Upper lobe of right lung (tissue), 1 donor: ENCODE results near the gene HEATR5B. TPM values are rescaled to one million over a fixed set of nuclear protein-coding genes. Genes with fewer than 3 reads are reported as not detected.

ENCODE experiments used
- ATAC-seq: fragments of 200-7000 bp; cut with Tn5 transposase; one replicate; pipeline ENCODE4 v1.9.1; 2020; ENCODE audit warnings: mild to moderate bottlenecking, moderate library complexity
- DNase-seq: peaks from one replicate; pipeline ENCODE4 v3.0.0-alpha.2; 2020
- H3K27ac ChIP-seq: fragments of 200-600 bp; one replicate; pipeline ENCODE4 v1.8.0; 2022
- H3K27me3 ChIP-seq: fragments of 200-600 bp; one replicate; pipeline ENCODE4 v1.8.0; 2022; ENCODE audit warnings: mild to moderate bottlenecking
- H3K36me3 ChIP-seq: fragments of 200-600 bp; one replicate; pipeline ENCODE4 v1.8.0; 2022
- H3K4me1 ChIP-seq: fragments of 200-600 bp; one replicate; pipeline ENCODE4 v1.8.0; 2022
- H3K4me3 ChIP-seq: fragments of 200-600 bp; one replicate; pipeline ENCODE4 v1.8.0; 2022; ENCODE audit warnings: mild to moderate bottlenecking
- H3K9me3 ChIP-seq: fragments of 200-600 bp; one replicate; pipeline ENCODE4 v1.8.0; 2022
- intact Hi-C: fragments of 100-400 bp; cut with DNase I; formaldehyde crosslinking; loops from one replicate; pipeline ENCODE4 v1.11.0; 2022
- total RNA-seq: library from RNA; stranded (reverse); fragmentation: NEBNext Ultra II Directional; extraction: Animal tissue kit (Norgen Biotek cat#: 25700); gene quantifications from one replicate; pipeline ENCODE4 v1.2.1, GENCODE V29; 2021
- TF ChIP-seq, protein P1 (sequence below): fragments of 200-600 bp; IDR thresholded peaks from one replicate; pipeline ENCODE4 v1.8.0; 2022; ENCODE audit warnings: antibody characterized with exemption
- donor health status: DM: no; HTN: yes; CAD: no; lungs with severe emphysema.

Gene HEATR5B
- total RNA-seq, 1 donor from 2014 or later = 23.1 TPM

DNA sequence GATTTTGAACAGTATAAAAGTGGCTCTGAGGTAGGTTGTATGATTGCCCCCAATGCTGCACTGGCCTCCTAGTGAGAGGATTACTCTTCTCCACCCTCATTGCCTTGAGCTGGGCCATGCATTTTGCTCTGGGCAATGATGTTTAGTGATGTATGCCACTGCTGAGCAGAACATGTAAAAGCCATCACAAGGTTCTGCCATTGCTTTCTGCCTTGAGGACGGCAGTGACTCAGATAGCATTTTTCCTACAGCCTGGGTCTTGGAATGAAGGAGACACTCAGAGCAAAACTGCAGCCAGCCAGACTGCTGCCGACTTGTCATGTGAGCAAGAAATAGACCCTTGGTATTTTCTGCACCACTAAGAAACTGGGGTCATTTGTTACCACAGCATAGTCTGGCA lies 27.8 kb upstream of the HEATR5B start:
- H3K4me1 ChIP-seq = no peaks in the 10 kb centered on the region
- H3K36me3 ChIP-seq = peaks cover 87% of the 10 kb centered on the region
- no peaks in the 10 kb centered on the region for H3K9me3 ChIP-seq
- no peak overlapping the region for H3K4me3 ChIP-seq
- intact Hi-C loops = no loop called here
- ATAC-seq = no peak
- H3K27ac ChIP-seq = no peak overlapping the region
- TF ChIP-seq, protein P1, sequence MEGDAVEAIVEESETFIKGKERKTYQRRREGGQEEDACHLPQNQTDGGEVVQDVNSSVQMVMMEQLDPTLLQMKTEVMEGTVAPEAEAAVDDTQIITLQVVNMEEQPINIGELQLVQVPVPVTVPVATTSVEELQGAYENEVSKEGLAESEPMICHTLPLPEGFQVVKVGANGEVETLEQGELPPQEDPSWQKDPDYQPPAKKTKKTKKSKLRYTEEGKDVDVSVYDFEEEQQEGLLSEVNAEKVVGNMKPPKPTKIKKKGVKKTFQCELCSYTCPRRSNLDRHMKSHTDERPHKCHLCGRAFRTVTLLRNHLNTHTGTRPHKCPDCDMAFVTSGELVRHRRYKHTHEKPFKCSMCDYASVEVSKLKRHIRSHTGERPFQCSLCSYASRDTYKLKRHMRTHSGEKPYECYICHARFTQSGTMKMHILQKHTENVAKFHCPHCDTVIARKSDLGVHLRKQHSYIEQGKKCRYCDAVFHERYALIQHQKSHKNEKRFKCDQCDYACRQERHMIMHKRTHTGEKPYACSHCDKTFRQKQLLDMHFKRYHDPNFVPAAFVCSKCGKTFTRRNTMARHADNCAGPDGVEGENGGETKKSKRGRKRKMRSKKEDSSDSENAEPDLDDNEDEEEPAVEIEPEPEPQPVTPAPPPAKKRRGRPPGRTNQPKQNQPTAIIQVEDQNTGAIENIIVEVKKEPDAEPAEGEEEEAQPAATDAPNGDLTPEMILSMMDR = no peak
- H3K27me3 ChIP-seq = no peaks in the 10 kb centered on the region
- DNase-seq = no peak

- intact Hi-C loops = no loop called here
- peaks cover 87% of the 10 kb centered on the region for H3K36me3 ChIP-seq
- no peaks in the 10 kb centered on the region for H3K9me3 ChIP-seq
- H3K27ac ChIP-seq = no peak overlapping the region
- TF ChIP-seq, protein P1 = no peak
- no peak overlapping the region for H3K4me3 ChIP-seq
- DNase-seq = no peak
- no peak for ATAC-seq
- no peaks in the 10 kb centered on the region for H3K27me3 ChIP-seq
- no peaks in the 10 kb centered on the region for H3K4me1 ChIP-seq
Observed at GRCh38 chr2:37110306-37111212, 26.4 kb upstream of the HEATR5B start.

GRCh38 chr2:37109523-37109922 lies 25.4 kb upstream of the HEATR5B start:
- Histone ChIP-seq H3K4me1 (no peaks in the 10 kb centered on the region), H3K4me3 (no peak overlapping the region), H3K27ac (no peak overlapping the region), H3K9me3 (no peaks in the 10 kb centered on the region), H3K36me3 (peaks cover 86% of the 10 kb centered on the region), H3K27me3 (no peaks in the 10 kb centered on the region)
- TF ChIP-seq, protein P1 = no peak
- DNase-seq (no peak), ATAC-seq (no peak)
- intact Hi-C loops = no loop called here

DNA sequence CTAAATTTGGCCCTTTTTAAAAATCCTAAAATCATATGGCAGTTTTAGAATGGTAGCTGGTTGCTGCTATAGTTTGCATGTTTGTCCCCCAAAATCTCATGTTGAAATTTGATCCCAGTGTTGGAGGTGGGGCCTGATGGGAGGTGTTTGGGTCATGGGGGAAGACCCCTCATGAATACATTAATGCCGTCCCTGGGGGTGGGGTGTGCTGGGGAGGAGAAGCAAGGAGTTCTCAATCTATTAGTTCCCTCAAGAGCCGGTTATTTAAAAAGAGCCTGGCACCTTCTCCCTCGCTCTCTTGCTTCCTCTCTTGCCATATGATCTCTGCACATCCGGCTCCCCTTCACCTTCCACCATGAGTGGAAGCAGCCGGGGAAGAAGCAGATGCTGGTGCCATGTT lies 21.0 kb upstream of the HEATR5B start:
- ATAC-seq (no peak), DNase-seq (no peak)
- H3K27ac ChIP-seq = no peak overlapping the region
- H3K27me3 ChIP-seq = no peaks in the 10 kb centered on the region
- peaks cover 84% of the 10 kb centered on the region for H3K36me3 ChIP-seq
- TF ChIP-seq, protein P1 = no peak
- H3K9me3 ChIP-seq = no peaks in the 10 kb centered on the region
- no peak overlapping the region for H3K4me3 ChIP-seq
- no peaks in the 10 kb centered on the region for H3K4me1 ChIP-seq
- intact Hi-C loops = no loop called here

- Histone ChIP-seq H3K9me3 (no peaks in the 10 kb centered on the region), H3K36me3 (peaks cover 79% of the 10 kb centered on the region), H3K27me3 (no peaks in the 10 kb centered on the region), H3K27ac (no peak overlapping the region), H3K4me3 (no peak overlapping the region), H3K4me1 (no peaks in the 10 kb centered on the region)
- intact Hi-C loops = no loop called here
- DNase-seq = no peak
- TF ChIP-seq, protein P1 = no peak
- no peak for ATAC-seq
Observed at GRCh38 chr2:37104178-37104577, 20.0 kb upstream of the HEATR5B start.
